T-helper 1 cell (primary cell): ENCODE results near the gene SYT6.
"Not testable (repeated sequence)": the region's sequence is repeated elsewhere in the genome, so short reads cannot be mapped to it uniquely, and the experiment has no call there.

Experiments
- DNase-seq, 5 donors: peaks; one replicate each; pipeline ENCODE4 v3.0.0-alpha.2; 2012 to 2020

Gene SYT6

GRCh38 chr1:114091711-114092110 lies 62.0 kb downstream of the SYT6 start:
- no peak for DNase-seq

DNA sequence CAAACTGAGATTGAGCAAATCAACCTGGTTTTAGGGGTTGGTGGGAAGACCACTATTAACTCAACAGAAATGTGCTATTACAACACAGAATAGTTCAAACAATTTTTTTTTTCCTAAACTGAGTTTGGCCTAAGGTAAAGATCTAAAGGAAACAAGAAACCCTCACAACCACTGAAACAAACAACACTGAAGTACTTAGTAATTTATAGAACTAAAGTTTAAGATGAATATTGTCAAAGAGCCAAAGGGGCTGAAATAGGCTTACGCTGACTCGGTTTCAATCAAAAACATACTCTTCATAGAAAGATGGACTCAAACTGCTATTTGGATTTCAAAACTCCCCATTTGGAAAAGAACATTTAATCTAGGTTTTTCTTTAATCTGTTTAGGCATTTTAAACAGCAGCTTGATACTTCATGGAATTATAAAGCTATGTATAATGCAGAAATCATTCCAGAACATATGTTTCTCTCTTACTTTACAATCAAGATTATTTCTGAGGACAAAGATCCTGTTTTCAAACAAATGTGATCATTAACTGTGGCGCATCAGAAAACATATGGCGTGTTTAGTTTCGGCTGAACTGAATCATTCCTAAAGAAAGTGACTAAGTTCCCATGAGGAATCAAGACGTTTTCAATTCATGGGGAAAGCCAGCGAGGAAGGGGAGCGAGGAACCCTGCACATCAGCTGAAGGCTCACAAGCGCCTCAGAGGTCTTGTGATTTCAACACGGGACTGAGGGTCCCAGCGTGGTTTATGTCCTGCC lies 62.7 kb downstream of the SYT6 start:
- DNase-seq, result no peak

- DNase-seq, result no peak
These were observed 64.0 kb downstream of the SYT6 start for GRCh38 chr1:114089502-114090138.

GRCh38 chr1:114088392-114089299 lies 65.0 kb downstream of the SYT6 start:
- no peak for DNase-seq

DNA sequence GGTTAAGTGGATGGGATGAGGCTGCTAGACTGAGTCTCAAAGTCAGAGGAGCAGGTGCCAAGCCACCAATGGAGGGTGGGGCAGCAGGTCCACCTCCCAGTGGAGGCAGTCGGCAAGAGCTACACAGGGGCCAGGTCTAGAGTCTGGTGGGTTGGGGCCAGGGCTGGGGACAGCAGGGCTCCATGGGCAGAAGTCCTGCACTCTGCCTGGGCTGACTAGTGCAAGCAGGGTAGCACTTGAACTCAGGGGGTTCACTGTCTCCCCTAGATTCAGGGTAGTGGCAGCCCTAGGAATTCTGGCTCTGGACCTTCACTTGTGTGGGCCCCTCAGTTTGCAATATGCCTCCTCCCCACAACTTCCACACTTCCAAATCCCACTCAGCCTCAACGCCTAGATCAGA lies 66.2 kb downstream of the SYT6 start:
- DNase-seq, result no peak

- DNase-seq, result no peak
These were observed 66.9 kb downstream of the SYT6 start for GRCh38 chr1:114086601-114087368.

DNA sequence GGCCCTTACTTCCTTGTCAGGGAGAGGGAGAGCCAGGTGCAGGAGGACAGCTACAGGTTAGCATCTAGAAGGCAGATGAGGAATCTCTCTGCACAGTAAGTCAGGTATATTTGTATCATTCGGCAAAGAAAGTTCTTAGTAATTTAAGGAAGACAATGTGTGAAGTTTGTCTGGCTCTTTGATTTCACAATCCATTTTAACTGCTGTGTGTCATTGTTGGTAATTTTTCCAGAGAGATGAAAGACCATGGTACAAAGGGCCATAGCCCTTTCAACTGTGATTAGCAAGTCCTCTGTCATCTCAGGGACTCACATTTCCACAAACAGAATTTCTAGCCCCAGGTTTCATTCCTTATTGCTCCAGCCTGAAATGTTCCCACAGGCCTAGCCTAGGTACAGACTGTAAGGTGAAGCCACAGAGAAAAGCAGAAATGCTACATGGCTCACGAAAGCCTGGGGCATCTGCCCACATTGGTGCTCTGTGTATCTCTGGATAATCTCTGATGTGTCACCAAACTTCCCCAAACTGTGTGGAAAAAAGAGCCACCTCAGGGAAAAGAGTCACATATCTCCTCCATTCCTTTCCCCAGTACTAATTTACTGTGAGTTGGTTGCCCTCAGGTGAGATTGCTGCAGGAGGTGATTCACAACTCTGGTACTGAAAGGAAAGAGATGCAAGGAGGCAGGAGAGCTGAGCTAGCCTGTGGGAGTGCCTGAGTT lies 70.6 kb downstream of the SYT6 start:
- no peak for DNase-seq

GRCh38 chr1:114082304-114082630 lies 71.4 kb downstream of the SYT6 start:
- DNase-seq, result no peak

- no peak for DNase-seq
These were observed 72.0 kb downstream of the SYT6 start for GRCh38 chr1:114081437-114082303.

- DNase-seq, result no peak
These were observed 72.9 kb downstream of the SYT6 start for GRCh38 chr1:114080511-114081436.

GRCh38 chr1:114079596-114080190 lies 74.0 kb downstream of the SYT6 start:
- no peak for DNase-seq

- no peak for DNase-seq
These were observed 75.6 kb downstream of the SYT6 start for GRCh38 chr1:114078116-114078515.

DNA sequence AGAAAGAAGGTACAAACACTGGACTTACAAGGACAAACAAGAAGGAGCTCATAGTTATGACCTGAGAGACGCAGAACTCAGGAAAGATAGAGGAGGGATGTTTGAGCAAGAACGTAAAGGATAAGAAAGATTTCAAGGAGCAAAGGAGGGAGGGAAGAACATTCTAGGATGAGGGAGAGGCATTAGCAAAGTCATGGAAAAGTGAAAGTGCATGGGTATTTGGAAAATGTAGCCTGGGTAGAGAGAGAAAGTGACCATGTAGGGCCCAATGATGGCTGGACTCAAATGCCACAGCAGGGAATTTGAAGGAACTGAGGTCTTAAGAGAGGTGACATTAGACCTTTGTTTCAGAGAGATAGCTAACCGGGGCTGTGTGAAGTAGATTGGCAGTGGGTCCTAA lies 76.5 kb downstream of the SYT6 start:
- DNase-seq, result no peak

- no peak for DNase-seq
These were observed 77.4 kb downstream of the SYT6 start for GRCh38 chr1:114076308-114076707.

DNA sequence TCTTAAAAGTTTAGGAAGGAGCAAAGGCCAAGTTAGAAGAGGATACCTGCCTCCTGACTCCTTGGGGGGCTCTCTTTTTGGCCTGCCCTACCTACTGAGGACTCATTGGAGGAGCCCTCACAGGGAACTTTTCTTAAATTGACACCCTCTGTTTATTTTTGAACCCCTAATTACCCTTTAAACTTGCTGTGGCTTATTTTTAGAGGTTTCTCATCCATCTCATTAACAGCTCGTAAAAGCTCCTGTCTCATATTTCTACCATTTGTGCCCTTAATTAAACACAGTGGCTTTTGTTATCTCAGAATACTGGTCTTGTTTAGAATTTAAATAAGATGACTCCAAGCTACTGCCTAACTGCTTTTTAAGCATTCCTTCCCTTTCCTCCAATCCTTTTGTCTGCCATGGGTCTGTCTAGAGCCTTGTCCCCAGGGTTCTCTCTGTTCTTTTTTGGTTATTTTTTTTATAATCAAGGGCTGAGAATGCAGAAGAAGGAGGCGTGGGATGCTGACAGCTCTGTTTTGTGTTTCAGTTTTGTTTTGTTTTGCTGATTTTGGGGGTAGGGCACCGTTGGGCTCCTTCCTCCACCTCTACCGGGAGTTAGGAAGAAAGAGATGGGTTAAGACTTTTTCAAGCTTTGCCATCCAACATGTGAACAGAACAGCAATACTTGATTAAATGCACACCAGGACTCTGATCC lies 78.0 kb downstream of the SYT6 start:
- no peak for DNase-seq

GRCh38 chr1:114075105-114075504 lies 78.6 kb downstream of the SYT6 start:
- no peak for DNase-seq

GRCh38 chr1:114072246-114072645 lies 81.4 kb downstream of the SYT6 start:
- DNase-seq, result no peak

- not testable (repeated sequence) for DNase-seq
These were observed 83.9 kb downstream of the SYT6 start for GRCh38 chr1:114069762-114070161.

GRCh38 chr1:114068684-114069083 lies 85.0 kb downstream of the SYT6 start:
- DNase-seq, result not testable (repeated sequence)
